KG1 (cell line): ENCODE results near the gene IL1R1.
"Not testable (repeated sequence)": the region's sequence is repeated elsewhere in the genome, so short reads cannot be mapped to it uniquely, and the experiment has no call there.

Experiments
- DNase-seq: peaks from one replicate; lab custom pipeline; 2025; lab: John Stamatoyannopoulos, UW

IL1R1 gene

GRCh38 chr2:102110596-102111334 lies 31.8 kb upstream of the IL1R1 start:
- DNase-seq: no peak

GRCh38 chr2:102111823-102112222 lies 30.7 kb upstream of the IL1R1 start:
- no peak for DNase-seq

- DNase-seq: no peak
Measured at GRCh38 chr2:102112271-102112670, 30.3 kb upstream of the IL1R1 start.

GRCh38 chr2:102112692-102113665 lies 29.6 kb upstream of the IL1R1 start:
- no peak for DNase-seq

- DNase-seq: no peak
Measured at GRCh38 chr2:102114290-102114721, 28.2 kb upstream of the IL1R1 start.

- DNase-seq: no peak
Measured at GRCh38 chr2:102114851-102115497, 27.6 kb upstream of the IL1R1 start.

GRCh38 chr2:102116630-102117471 lies 25.7 kb upstream of the IL1R1 start:
- DNase-seq: no peak

- DNase-seq: no peak
Measured at GRCh38 chr2:102117472-102117858, 25.1 kb upstream of the IL1R1 start.

- no peak for DNase-seq
Measured at GRCh38 chr2:102119255-102119654, 23.3 kb upstream of the IL1R1 start.

GRCh38 chr2:102120261-102120660 lies 22.3 kb upstream of the IL1R1 start:
- no peak for DNase-seq

- DNase-seq: no peak
Measured at GRCh38 chr2:102120701-102121159, 21.8 kb upstream of the IL1R1 start.

- no peak for DNase-seq
Measured at GRCh38 chr2:102122115-102122514, 20.4 kb upstream of the IL1R1 start.

GRCh38 chr2:102122909-102123308 lies 19.6 kb upstream of the IL1R1 start:
- DNase-seq: no peak

- not testable (repeated sequence) for DNase-seq
Measured at GRCh38 chr2:102124421-102124820, 18.1 kb upstream of the IL1R1 start.

GRCh38 chr2:102126169-102126568 lies 16.4 kb upstream of the IL1R1 start:
- DNase-seq: no peak

- no peak for DNase-seq
Measured at GRCh38 chr2:102126660-102127059, 15.9 kb upstream of the IL1R1 start.

GRCh38 chr2:102129082-102129481 lies 13.5 kb upstream of the IL1R1 start:
- no peak for DNase-seq

- no peak for DNase-seq
Measured at GRCh38 chr2:102129951-102130646, 12.4 kb upstream of the IL1R1 start.

GRCh38 chr2:102130647-102130991 lies 11.9 kb upstream of the IL1R1 start:
- DNase-seq: no peak

GRCh38 chr2:102131564-102131963 lies 11.0 kb upstream of the IL1R1 start:
- DNase-seq: no peak

GRCh38 chr2:102137138-102137537 lies 5.4 kb upstream of the IL1R1 start:
- no peak for DNase-seq
